ENCODE data around the gene RSAD1. TPM values are rescaled to one million over a fixed set of nuclear protein-coding genes. Genes with fewer than 3 reads are reported as not detected.

Gene RSAD1
- total RNA-seq, 1 donor: 23.9 TPM

DNA sequence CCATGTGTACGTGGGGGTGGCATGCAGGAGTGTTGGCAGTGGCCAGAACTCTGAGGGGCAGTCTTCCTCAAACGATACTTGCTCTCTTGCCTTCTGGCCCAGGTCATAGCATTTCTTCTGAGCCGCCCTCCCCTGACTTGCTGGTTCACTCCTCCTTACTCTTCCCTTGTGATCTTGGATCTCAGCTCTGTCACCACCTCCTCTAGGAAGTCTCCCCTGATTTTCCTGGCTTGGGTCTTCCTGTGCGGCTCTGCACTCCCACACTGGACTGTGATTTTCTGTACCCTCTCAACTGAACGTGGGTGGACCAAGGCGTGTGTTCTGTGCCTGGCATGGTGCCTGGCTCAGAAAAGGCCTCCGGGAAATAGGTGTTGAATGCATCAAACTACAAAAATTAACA, 56.7 kb downstream of the RSAD1 start:
- Histone ChIP-seq H3K27me3 (ENCODE audit: insufficient read depth, low read length) (peaks cover 33% of the 10 kb centered on the region), H3K27ac (ENCODE audit: low read depth, low read length) (no peak overlapping the region), H3K4me3 (ENCODE audit: insufficient read depth, low read length) (no peak overlapping the region), H3K79me2 (ENCODE audit: insufficient read depth, low read length) (no peaks in the 10 kb centered on the region), H3K36me3 (ENCODE audit: insufficient read depth, low read length) (no peaks in the 10 kb centered on the region), H3K9me3 (ENCODE audit: low read depth, low read length) (no peaks in the 10 kb centered on the region), H3K4me1 (ENCODE audit: insufficient read depth, low read length) (peaks cover 9% of the 10 kb centered on the region), H3K4me2 (ENCODE audit: insufficient read depth, low read length) (no peak overlapping the region), H4K20me1 (ENCODE audit: insufficient read depth, low read length) (no peaks in the 10 kb centered on the region), H2AFZ (ENCODE audit: low read length) (no peak overlapping the region)
- TF ChIP-seq, protein P1, sequence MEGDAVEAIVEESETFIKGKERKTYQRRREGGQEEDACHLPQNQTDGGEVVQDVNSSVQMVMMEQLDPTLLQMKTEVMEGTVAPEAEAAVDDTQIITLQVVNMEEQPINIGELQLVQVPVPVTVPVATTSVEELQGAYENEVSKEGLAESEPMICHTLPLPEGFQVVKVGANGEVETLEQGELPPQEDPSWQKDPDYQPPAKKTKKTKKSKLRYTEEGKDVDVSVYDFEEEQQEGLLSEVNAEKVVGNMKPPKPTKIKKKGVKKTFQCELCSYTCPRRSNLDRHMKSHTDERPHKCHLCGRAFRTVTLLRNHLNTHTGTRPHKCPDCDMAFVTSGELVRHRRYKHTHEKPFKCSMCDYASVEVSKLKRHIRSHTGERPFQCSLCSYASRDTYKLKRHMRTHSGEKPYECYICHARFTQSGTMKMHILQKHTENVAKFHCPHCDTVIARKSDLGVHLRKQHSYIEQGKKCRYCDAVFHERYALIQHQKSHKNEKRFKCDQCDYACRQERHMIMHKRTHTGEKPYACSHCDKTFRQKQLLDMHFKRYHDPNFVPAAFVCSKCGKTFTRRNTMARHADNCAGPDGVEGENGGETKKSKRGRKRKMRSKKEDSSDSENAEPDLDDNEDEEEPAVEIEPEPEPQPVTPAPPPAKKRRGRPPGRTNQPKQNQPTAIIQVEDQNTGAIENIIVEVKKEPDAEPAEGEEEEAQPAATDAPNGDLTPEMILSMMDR (IDR thresholded peaks at IDR 0.05; ENCODE audit: extremely low read depth, low read depth, low read length): no peak
- DNase-seq (ENCODE audit: insufficient read length, low spot score, missing footprints): peak; percentile 53

Other genes starting within 250 kb of the RSAD1 start
- gene TMEM92, start 204.4 kb upstream of the RSAD1 start, total RNA-seq: under 0.01 and 0.36 TPM in 2 replicates
- gene XYLT2, start 132.7 kb upstream of the RSAD1 start, total RNA-seq: 40.5 and 46.6 TPM in 2 replicates
- gene MRPL27, start 105.7 kb upstream of the RSAD1 start, total RNA-seq: 54.2 and 55.7 TPM in 2 replicates
- 0.59 and 0.72 TPM in 2 replicates for gene EME1, start 105.6 kb upstream of the RSAD1 start, total RNA-seq
- gene LRRC59, start 81.3 kb upstream of the RSAD1 start, total RNA-seq: 121 and 125 TPM in 2 replicates
- gene ACSF2, start 52.6 kb upstream of the RSAD1 start, total RNA-seq: 60.1 and 63.0 TPM in 2 replicates
- gene CHAD, start 10.0 kb upstream of the RSAD1 start, total RNA-seq: not detected in 2 replicates
- gene MYCBPAP, start 29.6 kb downstream of the RSAD1 start, total RNA-seq: 0.36 and 0.88 TPM in 2 replicates
- gene EPN3, start 53.9 kb downstream of the RSAD1 start, total RNA-seq: not detected in 2 replicates
- 126 and 142 TPM in 2 replicates for gene SPATA20, start 68.3 kb downstream of the RSAD1 start, total RNA-seq
- gene CACNA1G, start 81.9 kb downstream of the RSAD1 start, total RNA-seq: under 0.01 TPM in 2 replicates
- 12.4 and 28.6 TPM in 2 replicates for gene ABCC3, start 156.0 kb downstream of the RSAD1 start, total RNA-seq
- gene ANKRD40, start 229.1 kb downstream of the RSAD1 start, total RNA-seq: 41.5 and 42.7 TPM in 2 replicates
- gene LUC7L3, start 240.7 kb downstream of the RSAD1 start, total RNA-seq: 25.6 and 34.7 TPM in 2 replicates

All from osteoblast (primary cell).